ENCODE data around the gene GET3. TPM values are rescaled to one million over a fixed set of nuclear protein-coding genes. Genes with fewer than 3 reads are reported as not detected.

The GET3 gene
- total and polyA plus RNA-seq, 2 of the 13 experiments (the other 11 are each of a cell fraction or from before 2014, with no cell fraction given): 57.7 to 59.4 TPM

- TF ChIP-seq BRF2 (CRISPR knock-in tag; IDR thresholded peaks at IDR 0.05) (no peak), ZBTB43 (CRISPR knock-in tag; conservative IDR thresholded peaks at IDR 0.05) (no peak), ZNF644 (CRISPR knock-in tag; IDR thresholded peaks at IDR 0.05; ENCODE audit: low read depth) (no peak), ZFY (CRISPR knock-in tag; IDR thresholded peaks at IDR 0.05) (no peak), SRY (CRISPR knock-in tag; IDR thresholded peaks at IDR 0.05) (no peak), ZNF446 (CRISPR knock-in tag; IDR thresholded peaks at IDR 0.05) (no peak), ZNF788 (CRISPR knock-in tag; IDR thresholded peaks at IDR 0.05; ENCODE audit: borderline replicate concordance) (no peak), BCL6 (CRISPR knock-in tag; IDR thresholded peaks at IDR 0.05) (no peak), ZNF775 (CRISPR knock-in tag; IDR thresholded peaks at IDR 0.05; ENCODE audit: borderline replicate concordance) (no peak), CREB3 (CRISPR knock-in tag; IDR thresholded peaks at IDR 0.05) (no peak), ZMAT5 (CRISPR knock-in tag; IDR thresholded peaks at IDR 0.05; ENCODE audit: borderline replicate concordance, low read depth) (no peak), SMC3 (IDR thresholded peaks at IDR 0.05; ENCODE audit: low read length) (no peak), ZNF260 (CRISPR knock-in tag; IDR thresholded peaks at IDR 0.05; ENCODE audit: borderline replicate concordance, low read depth) (no peak), ZZZ3 (CRISPR knock-in tag; IDR thresholded peaks at IDR 0.05; ENCODE audit: borderline replicate concordance) (no peak), CHD2 (IDR thresholded peaks at IDR 0.05; ENCODE audit: low read depth, low read length) (no peak), ARNT (IDR thresholded peaks at IDR 0.05) (no peak), MAFK (conservative IDR thresholded peaks at IDR 0.05 in 1 of 2, IDR thresholded peaks at IDR 0.05 in 1 of 2; ENCODE audit: low read length in 2 of 2) (no peak), ZNF24 (IDR thresholded peaks at IDR 0.05) (no peak), CREBL2 (CRISPR knock-in tag; IDR thresholded peaks at IDR 0.05; ENCODE audit: borderline replicate concordance) (no peak), ZNF816 (CRISPR knock-in tag; IDR thresholded peaks at IDR 0.05; ENCODE audit: borderline replicate concordance) (no peak), TFAP4 (IDR thresholded peaks at IDR 0.05; ENCODE audit: borderline replicate concordance, low read depth) (peak; percentile 62; the same call in 1 of the 2 replicates), ZNF17 (CRISPR knock-in tag; IDR thresholded peaks at IDR 0.05) (no peak), ZNF136 (CRISPR knock-in tag; IDR thresholded peaks at IDR 0.05; ENCODE audit: low read depth) (no peak), ZNF143 (CRISPR knock-in tag; IDR thresholded peaks at IDR 0.05) (no peak), ZNF780A (CRISPR knock-in tag; IDR thresholded peaks at IDR 0.05) (no peak), ZSCAN31 (CRISPR knock-in tag; IDR thresholded peaks at IDR 0.05; ENCODE audit: low read depth) (no peak)
These were observed 41.0 kb downstream of the GET3 start (continued) for GRCh38 chr19:12778017-12778904.

Data from HepG2 (cell line).